OCI-LY1 (cell line): ENCODE data around the gene HAPLN2.

Source experiments
- EZH2 ChIP-seq: fragments of 200-600 bp; sonication (generic), shearing (Covaris generic); IDR thresholded peaks from 2 replicates; pipeline ENCODE4 v1.8.0; 2017; ENCODE audit warnings: borderline replicate concordance, mixed run types, mild to moderate bottlenecking, antibody characterized with exemption, low read length, moderate library complexity, mixed read lengths
- TF ChIP-seq, protein P1 (sequence below): fragments of 200-600 bp; sonication (generic), shearing (Covaris generic); IDR thresholded peaks from 2 replicates; pipeline ENCODE4 v1.5.1; 2017; ENCODE audit warnings: mild to moderate bottlenecking, antibody characterized with exemption, low read length, moderate library complexity, mixed read lengths

DNA sequence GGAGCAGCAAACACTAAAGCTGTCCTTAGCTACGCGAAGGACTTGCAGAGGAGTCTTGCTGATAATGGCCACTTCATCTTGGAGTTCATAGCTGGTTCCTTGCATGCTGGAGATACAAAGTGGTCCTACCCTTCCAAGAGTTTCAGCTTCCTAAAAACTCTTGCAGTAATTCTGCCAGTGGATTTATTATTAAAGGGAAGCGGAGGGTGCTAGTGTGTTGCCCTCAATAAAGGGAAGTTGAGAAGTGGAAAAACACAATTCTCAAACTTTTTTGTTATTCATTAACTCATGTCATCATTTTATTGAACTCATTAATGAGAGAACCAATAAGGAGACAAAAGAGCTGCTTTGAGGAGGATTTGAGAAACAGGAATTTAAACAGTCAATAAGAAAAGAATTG is 6.5 kb upstream of the HAPLN2 start:
- TF ChIP-seq, protein P1, sequence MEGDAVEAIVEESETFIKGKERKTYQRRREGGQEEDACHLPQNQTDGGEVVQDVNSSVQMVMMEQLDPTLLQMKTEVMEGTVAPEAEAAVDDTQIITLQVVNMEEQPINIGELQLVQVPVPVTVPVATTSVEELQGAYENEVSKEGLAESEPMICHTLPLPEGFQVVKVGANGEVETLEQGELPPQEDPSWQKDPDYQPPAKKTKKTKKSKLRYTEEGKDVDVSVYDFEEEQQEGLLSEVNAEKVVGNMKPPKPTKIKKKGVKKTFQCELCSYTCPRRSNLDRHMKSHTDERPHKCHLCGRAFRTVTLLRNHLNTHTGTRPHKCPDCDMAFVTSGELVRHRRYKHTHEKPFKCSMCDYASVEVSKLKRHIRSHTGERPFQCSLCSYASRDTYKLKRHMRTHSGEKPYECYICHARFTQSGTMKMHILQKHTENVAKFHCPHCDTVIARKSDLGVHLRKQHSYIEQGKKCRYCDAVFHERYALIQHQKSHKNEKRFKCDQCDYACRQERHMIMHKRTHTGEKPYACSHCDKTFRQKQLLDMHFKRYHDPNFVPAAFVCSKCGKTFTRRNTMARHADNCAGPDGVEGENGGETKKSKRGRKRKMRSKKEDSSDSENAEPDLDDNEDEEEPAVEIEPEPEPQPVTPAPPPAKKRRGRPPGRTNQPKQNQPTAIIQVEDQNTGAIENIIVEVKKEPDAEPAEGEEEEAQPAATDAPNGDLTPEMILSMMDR, result no peak
- no peak for TF ChIP-seq EZH2
